HG03457 (cell line): ENCODE measurements around the gene BNC2.
"Not testable (repeated sequence)": the region's sequence is repeated elsewhere in the genome, so short reads cannot be mapped to it uniquely, and the experiment has no call there.

Experiments used
- ATAC-seq: cut with Tn5 transposase; IDR thresholded peaks from one replicate; pipeline ENCODE4 v1.9.1; 2021; ENCODE audit warnings: moderate number of reproducible peaks; ENCODE audit not compliant: unreplicated experiment

Gene BNC2

DNA sequence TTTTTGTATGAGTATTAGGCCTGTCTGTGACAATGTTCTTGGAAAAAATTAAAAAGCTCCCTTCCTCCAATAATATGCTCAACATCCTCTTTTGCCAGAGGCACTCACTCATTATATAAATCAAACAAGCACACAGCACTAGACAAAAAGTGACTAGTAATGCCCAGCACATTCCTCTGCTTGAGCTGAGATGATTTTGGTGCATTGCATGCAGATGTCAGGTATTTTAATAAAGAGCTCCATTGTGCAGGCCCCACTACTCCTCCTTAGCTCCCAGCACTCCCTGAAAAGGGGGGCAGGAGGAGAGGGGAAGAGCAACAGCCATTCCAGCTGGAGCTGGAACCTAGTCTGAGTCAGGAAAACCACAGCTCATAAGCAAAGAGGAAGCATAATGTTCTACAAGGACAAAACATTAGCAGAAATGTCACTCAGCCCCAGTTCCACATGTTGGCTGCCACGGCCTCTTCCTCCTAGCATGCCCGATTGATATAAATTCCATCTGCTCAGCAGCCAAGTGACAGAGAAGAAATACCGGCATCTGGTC is 348.5 kb downstream of the BNC2 start:
- no peak for ATAC-seq

DNA sequence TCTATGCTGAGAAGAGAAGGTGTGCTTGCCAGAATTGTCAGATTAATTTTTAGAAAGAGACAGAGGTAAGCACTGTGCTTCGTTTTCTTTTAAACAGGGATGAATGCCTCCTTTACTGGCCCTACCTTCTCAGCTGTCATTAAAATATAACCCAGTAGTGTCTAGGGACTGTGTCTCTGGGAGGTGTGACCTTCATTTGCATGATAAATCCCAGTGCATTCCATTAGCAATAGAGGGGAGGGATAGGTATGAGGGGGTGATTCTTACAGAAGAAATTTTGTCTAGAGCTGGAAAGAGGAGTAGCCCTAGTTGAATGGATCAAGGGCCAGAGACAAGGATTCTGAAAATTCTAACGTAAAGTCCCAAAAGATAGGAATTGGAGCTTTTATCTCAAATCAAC is 351.5 kb downstream of the BNC2 start:
- no peak for ATAC-seq

DNA sequence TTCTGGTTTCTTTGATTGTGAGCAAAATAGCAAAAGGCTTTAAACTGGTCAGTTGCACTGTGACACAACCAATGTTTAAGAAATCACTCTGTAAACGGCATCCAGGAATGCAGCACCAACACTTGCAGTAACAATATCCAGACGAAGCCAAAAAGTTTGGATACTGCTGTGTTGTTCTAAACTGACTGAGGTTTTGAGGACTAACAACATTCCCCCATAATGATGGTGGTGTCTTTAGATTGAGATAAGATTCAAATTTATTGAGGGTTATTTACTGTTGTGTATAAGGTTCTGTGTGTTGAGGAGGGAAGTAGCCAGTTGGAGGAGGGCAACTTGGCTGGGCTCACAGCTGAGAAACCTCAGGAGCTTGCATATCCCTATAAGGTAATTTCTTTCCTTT is 353.6 kb downstream of the BNC2 start:
- no peak for ATAC-seq

DNA sequence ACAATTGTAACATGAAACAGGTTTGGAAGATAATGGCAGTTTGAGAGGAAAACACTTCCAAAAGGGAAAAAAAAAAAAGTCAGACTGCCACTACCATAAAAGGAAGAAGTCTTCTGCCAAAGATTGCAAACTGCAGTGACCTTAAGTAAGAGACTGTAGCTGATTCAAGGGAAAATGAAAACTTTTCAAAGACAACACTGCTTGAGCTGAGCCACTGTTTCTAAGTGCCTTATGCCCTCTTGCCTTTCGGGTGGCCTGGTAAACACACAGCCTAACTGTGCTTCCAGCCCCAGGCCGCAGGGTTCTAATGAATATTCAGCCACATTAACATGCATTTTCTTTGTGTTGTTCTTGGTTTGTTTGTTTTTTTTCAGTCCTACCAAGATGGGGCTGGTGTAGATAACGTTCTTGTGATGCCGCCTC is 354.6 kb downstream of the BNC2 start:
- ATAC-seq: no peak

DNA sequence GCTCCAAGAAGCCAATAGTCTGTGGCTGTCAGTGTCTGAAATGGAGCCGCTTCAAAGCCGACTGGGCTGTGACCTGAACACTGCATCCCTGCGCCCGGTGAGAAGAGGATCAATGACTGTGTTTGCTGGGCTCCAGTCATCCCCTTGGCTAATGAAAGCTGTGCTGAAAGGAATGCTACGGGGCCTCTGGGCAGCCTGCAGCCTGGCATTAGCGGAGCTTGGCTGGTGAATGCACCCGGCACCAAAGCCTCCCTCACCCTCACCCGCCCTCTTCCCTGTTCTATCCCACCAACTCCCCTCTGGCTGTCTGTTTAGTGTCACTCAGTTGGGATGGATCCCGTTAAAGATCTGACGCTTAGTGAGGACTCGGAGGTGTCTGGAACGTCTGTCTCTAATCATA is 355.3 kb downstream of the BNC2 start:
- ATAC-seq: no peak

DNA sequence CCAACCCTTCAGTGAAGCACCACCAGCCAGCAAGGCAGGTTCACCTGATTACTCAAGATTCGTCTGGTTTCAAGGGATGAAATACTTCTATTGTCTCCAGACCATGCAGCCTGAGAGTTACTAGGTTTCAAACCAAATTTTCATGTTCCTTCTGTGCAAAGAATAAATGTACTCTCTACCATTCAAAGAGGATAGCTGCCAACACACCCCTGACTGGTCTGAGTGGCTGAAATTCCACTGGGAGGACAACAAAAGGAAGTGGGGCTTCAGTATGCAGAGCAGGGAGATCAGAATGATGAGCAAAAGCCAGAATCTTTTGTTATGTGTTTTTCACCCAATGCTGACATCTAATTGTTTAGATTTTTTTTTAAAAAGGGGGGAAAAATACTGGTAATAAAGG is 356.3 kb downstream of the BNC2 start:
- ATAC-seq: no peak

DNA sequence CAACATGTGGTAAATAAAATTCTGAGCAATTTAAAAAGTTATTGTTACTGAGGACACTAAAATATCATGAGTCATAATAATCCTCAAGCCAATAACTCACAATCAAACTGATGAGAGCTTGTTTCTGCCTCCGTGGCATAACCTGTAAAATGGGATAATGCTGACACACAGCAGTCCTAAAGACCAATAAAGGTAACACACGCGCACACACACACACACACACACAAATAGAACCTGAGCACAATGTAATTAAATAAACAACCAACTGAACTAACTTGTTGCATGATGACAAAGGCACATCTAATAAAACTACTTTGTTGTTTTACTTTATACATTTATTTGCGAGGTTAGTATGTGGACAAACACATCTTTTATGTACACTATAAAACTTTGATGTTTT is 358.2 kb downstream of the BNC2 start:
- no peak for ATAC-seq

DNA sequence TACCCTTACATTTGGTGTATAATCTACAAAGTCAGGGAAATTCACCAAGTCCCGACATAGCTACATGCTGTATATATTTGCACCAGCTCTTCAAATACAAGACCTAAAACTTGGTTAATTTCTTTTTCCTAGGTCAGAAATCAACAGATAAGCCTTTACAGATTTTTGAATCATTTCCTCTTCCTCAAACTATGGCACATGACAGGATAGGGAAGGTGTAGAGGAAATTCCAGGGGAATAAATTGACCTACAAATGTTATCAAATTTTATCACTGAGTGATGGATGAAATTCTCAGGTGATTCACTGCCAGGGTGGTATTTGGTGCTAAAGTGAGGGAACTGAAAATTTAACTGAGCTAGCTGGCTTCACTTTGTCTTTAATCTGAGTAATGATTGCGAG is 360.0 kb downstream of the BNC2 start:
- ATAC-seq: no peak

DNA sequence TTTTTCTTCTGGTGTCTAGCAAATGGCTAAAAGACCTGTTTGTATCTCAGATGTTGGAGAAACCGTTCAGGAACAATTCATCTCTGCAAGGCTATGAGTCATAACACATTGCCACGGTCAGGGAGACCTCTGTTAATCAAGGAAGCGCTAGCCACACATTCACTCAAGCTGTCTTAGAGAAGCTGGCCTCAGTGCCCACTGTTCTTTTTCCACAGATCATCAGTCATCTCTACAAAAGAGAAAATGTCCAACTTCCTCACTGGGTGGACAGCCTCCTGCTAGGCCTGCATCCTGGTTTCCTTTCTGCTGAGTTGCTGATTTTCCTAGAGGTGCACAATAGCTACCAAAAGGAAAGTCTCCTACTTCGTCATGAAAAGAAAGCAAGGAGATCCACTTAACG is 360.5 kb downstream of the BNC2 start:
- no peak for ATAC-seq

DNA sequence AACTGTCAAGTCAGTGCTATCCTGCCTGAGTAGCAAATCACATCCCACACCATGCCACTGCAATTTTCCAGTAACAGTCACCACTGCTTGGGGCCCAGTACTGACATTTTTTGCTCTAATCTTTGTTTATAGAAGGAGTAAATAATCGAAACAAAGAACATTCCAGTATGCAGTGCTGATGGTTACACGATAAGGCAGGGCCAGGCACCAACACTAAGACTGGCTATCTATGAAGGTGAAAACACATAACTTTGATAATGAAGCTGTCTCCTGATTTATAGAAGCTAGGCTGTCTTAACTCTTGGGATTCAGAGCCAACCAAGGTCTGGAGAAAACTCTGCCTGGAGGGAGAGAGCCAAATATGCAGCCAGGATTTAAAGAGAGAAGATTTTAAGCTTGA is 365.3 kb downstream of the BNC2 start:
- ATAC-seq: no peak

DNA sequence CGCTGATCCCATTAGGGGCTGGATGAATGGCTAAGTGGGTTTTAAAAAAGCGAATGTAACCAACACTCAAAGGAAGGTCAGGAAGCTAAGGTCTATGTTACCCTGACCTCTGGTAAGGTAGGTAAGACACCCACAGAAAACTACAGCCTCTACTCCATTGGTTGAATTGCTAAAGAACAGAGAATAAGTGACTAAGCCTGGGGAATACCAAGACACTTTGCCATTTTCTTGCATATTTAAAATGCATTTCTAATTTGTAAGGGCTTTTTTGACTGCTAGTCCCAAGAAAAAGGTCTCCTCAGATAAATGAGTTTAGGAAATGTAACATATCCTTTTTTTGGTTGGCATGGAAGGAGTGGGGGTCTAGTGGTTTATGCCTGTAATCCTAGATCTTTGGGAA is 368.7 kb downstream of the BNC2 start:
- ATAC-seq: no peak

DNA sequence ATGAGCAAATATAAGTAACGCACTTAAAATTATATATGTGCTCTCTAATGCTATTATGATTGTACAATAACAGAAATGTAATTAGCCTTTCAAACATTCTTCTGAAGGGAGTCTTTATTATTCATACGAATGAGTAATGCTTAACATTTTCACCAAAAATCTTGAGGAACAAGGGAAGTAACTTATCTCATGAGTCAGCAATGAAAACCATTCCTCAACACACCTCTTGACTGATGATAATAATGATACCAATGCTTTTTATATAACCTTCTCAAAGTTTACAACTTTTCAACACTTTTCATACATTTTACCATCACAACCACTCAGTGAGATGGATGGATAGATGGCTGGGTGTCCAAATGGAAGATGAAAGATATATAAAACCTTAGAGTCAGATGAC is 369.3 kb downstream of the BNC2 start:
- ATAC-seq: no peak

DNA sequence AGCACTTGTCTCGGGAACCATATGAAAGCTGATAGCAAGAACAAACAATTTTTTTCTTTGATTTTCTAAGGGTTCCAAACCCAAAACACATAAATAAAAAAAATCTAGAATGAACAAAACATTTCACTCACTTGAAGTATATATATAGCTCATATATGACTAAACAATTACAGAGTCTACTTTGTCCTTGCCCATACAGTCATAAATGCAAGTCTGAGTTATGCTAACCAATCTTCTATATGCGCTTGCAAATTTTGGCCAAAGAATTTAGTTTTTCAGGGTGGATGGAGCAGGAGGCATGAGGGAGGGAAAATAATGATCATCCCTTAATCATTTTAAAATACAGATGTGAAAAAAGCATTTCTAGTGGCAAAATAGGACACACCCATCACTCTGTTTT is 370.1 kb downstream of the BNC2 start:
- no peak for ATAC-seq

DNA sequence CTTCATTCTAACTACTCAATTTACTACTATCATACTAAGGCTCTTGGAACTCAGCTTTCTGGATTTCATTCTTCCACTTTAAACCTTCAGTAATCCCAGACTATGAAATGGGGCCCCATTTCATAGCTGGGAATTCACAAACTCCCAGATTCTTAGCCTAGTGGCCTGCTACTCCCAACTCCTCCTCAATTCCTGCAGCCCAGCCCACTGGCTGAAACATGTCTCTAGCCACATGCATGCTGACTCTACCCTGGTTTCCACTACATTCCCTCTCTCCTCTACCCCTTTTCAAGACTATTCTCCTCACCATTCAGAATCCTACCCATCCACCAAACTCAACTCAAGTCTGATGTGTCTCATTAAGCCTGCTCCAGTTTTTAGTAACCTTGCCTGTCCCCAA is 370.6 kb downstream of the BNC2 start:
- ATAC-seq: no peak

DNA sequence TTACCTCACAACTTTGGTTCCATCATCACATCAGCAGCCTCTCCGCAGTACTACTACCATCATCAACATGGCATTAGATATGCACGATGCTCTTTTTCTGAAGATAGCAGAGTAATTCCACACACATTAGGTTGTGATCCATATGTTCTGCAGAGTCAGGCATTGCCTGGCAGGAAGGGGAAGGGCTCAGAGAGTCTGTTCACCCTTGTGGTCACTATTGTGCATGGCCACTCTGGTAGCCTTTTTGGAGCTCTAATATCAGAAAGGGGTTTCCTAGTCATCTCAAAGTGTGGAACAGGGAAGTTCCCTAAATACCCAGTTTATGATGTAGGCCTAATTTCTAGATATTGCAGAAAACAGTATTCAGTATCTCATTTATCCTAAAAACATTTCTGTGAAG is 373.6 kb downstream of the BNC2 start:
- no peak for ATAC-seq

DNA sequence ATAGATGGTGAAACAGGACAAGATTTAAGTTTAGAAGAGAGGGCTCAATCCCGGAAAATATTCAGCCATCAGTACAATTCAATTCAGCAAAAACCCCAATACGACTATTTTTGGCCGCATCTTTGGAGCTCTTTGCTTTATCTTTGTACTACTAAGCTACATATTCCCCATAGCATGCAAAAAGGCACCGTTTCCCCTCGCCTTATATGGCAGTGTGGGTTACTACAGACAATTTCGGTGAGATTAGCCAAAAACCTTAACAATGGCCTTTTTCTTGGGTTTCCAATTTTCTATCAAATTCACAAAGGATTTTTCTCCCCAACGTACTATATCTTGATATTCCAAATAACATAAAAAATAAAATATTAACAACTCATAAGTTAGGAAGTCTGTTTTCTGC is 382.6 kb downstream of the BNC2 start:
- ATAC-seq: no peak

DNA sequence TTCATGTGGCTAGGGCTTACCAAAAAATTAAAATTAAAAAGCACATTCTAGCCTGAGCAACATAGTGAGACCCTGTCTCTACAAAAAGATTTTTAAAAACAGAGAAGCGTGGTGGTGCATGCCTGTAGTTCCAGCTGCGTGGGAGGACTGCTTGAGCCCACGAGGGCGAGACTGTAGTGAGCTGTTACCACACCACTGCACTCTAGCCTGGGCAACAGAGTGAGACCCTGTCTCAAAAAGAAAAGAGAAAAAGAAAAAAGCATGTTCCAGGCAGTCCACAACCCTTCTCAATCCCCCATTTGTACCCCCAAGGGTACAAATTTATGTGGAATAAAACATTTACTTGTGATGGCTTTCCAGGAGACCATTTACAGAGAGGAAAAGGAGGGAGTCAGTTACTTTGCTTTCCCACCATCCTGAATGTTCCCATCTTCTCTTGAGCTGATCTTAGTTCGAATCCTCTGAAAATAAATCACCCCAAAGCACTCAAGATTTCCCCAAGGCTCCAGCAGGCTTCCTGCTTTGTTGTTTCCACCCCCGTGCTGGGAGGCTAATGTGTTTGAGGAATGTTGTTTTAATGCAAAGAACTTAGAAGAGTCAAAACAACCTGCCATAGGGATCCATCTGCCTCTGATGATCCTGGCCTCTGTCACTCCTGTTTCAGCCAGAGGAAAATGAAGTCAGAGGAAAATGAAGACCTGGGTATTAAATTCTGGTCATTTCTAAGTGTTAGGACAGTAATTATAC is 384.7 kb downstream of the BNC2 start:
- ATAC-seq: no peak

DNA sequence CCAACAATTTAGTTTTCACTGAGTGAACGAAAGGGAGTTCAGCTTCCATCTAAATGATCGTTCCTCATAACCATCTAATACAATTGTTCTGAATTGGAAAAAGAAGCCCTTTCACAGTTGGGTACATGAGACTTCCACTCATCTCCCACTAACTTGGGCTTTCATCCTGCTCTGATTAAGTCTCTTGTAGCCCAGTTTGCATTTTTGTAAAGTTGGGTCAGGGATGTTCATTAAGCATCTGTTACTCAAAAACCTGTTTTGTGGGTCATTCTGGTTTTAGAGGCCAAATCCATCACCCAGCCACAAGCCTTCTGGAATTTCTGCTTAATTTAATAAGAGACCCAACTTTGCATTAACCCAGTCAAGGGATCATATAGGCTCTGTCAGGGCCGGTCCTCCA is 385.3 kb downstream of the BNC2 start:
- ATAC-seq: no peak

DNA sequence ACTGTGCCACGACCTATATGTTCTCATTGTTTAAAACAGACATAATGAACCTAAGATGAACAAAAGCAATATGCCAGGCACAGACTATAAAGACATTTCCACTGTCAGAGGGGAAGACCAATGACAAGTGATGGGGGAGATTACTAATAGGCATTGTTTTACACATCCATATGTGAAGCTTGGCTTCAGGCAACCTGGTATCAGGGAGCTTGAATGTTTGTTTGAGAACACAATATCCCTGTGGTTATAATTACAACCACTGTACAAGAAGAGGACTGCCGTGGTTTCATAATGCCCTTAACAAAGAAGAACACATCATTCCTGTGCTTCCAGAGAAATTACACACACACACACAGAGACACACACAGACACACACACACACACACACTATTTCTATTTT is 385.7 kb downstream of the BNC2 start:
- no peak for ATAC-seq

DNA sequence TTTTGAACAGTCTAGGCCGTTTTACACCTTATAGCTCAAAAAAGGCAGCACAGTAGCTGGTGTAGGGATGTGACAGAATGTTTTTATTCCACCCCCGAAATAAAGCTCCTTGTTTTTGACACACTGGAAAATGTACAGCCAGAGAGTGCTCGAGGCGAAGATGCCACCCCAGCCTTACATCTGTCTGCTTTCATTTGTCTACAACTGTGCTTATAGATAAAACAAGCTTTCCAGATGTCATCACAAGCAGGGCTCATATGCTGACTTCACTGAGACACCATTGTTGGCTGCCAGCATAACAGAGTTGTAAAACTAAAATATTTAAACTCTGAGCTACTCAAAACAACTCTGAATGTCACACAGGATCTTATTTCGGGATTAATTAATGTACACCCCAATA is 386.3 kb downstream of the BNC2 start:
- no peak for ATAC-seq

DNA sequence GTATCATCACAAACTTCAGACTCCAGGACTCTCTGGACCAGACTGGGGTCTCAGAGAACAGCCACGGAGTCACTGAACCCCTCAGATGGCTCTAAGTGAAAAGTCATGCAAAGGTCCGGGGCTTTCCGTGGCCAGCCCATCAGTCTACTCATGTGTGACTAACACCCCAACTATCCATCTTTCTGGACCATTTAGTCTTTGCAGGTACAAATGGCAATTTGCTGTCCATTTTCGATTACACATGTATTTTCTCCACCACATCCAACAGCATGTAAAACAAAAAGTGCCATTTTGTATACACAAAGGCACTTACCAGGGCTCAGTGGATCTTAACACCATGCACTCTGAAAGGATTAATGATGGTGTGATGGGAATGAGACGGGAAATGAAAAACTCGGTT is 387.7 kb downstream of the BNC2 start:
- ATAC-seq: no peak

DNA sequence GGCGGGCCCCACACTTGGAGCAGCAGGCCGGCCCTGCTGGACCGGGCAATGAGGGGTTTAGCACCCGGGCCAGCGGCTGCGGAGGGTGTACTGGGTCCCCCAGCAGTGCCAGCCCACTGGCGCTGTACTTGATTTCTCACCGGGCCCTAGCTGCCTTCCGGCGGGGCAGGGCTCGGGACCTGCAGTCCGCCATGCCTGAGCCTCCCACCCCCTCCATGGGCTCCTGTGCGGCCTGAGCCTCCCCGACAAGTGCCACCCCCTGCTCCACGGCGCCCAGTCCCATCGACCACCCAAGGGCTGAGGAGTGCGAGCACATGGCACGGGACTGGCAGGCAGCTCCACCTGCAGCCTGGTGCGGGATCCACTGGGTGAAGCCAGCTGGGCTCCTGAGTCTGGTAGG is 389.9 kb downstream of the BNC2 start:
- not testable (repeated sequence) for ATAC-seq

DNA sequence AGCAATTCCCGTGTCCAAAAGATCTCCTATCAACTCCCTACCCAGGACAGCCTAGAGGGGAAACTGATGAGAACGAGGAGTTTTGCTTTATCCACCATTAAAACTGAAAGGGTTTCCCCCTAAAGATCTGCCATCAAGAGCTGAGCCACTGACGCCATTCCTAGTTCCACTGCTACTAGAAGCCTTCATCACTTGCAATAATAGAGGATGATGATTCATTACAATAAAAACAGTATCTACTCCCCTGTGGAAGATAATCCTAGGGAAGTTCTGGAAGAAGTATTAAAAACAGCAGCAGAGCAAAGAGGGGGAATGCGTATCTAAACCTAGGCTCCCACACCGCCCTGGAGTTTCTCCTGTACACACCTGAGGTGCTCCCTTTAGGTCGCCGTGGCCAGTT is 394.5 kb downstream of the BNC2 start:
- no peak for ATAC-seq
